Transverse colon (tissue), 4 donors: Measurements from ENCODE around the gene FYB2. TPM values are rescaled to one million over a fixed set of nuclear protein-coding genes. Genes with fewer than 3 reads are reported as not detected.

Source experiments
- total RNA-seq, 4 donors: library from RNA; depleted of rRNA; stranded (reverse); fragments of >200 nt; gene quantifications; one replicate each; pipeline ENCODE4 v1.1.0, GENCODE V29; 2016

Gene FYB2
- total RNA-seq, 4 donors from 2014 or later = 2.4 to 7.1 (median 5.6) TPM

Other genes starting within 250 kb of the FYB2 start
- 10 to 100 TPM; 51.2 to 75.1 (median 63.3) TPM for gene PLPP3, start 239.8 kb downstream of the FYB2 start, total RNA-seq
- gene PRKAA2, start 174.1 kb downstream of the FYB2 start, total RNA-seq = 1 to 10 TPM; 2.6 to 8.9 (median 5.3) TPM
- not detected for gene C8A, start 35.4 kb upstream of the FYB2 start, total RNA-seq
- not detected for gene C8B, start 146.6 kb upstream of the FYB2 start, total RNA-seq